ENCODE measurements around the gene HDHD3. TPM values are rescaled to one million over a fixed set of nuclear protein-coding genes. Genes with fewer than 3 reads are reported as not detected.

The HDHD3 gene
- total RNA-seq, 1 donor, result 7.3 TPM

DNA sequence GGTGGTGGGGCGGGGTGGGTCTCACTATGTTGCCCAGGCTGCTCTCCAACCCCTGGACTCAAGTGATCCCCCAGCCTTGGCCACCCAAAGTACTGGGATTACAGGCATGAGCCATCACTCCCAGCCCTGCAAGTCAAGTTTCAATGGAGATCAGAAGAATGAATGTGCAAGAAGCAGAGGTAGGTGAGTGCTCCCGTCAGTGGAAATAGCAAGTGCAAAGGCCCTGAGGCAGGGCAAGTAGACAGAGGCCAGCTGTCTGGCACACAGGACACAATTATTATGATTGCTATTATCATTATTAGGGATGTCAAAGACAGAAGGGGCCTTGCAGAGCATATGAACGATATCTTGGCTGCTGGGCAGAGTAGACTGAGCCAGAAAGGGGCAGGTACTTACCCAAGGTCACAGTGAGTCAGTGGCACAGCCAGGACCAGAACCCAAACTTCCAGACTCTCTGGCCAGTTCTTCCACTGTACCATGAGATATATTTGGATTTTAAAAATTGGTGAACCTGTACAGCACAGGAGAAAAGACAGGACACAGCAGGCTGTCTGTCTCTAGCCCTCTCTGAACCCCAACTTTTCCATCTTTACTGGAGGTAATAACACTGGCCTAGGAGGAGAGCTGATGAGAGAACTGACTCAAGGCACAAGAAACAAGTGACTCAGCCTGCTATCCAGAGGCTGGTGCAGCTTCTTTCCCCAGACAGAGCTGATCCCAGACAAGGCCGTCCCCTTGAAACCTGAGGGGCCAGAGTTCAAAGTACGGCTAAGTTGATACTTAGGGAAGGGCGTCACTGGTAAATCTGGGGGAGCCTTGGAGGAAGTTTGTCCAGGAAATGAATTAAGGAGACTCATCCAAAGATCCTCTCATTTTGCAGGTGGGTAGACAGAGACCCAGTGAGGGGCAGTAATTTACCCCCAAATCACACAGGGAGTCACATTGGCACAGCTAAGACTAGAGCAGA is 1.4 kb downstream of the HDHD3 start:
- DNase-seq (ENCODE audit: low read depth), result no peak
- TF ChIP-seq, protein P1, sequence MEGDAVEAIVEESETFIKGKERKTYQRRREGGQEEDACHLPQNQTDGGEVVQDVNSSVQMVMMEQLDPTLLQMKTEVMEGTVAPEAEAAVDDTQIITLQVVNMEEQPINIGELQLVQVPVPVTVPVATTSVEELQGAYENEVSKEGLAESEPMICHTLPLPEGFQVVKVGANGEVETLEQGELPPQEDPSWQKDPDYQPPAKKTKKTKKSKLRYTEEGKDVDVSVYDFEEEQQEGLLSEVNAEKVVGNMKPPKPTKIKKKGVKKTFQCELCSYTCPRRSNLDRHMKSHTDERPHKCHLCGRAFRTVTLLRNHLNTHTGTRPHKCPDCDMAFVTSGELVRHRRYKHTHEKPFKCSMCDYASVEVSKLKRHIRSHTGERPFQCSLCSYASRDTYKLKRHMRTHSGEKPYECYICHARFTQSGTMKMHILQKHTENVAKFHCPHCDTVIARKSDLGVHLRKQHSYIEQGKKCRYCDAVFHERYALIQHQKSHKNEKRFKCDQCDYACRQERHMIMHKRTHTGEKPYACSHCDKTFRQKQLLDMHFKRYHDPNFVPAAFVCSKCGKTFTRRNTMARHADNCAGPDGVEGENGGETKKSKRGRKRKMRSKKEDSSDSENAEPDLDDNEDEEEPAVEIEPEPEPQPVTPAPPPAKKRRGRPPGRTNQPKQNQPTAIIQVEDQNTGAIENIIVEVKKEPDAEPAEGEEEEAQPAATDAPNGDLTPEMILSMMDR (IDR thresholded peaks at IDR 0.05; ENCODE audit: insufficient read depth, low read depth, low read length), result no peak
- H3K4me3 ChIP-seq (ENCODE audit: low read depth, low read length), result no peak overlapping the region

DNA sequence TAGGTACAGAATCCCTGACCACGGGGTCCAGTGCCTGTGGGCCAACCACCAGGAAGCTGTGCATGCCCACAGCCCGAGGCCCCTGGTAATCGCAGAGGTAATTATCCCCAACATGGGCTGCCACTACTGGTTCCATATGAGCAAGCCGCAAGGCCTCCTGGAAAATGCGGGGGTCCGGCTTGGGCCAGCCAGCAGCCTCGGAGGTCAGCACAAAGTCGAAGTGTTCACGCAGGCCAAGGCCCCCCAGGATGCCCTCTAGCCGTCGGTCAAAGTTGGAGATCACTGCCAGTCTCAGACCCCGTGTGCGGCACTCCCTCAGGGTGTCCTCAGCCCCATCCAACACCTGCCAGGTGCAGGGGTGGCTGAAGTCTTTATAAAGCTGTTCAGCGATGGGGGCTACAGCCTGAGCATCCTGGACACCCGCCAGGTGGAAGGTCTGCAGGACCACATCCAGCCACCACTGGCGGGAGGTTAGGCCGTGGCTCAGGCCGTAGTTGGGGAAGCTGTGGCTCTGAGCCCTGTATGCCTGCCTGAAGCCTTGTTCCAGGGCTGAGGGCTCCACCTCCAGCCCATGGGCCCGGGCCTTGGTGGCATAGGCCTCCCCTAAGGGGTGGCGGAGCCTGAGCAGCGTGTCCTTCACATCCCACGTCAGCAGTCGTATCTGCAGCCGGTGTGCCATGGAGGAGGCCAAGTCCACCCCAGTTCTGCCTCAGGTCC is 3.0 kb downstream of the HDHD3 start:
- H3K4me3 ChIP-seq (ENCODE audit: low read depth, low read length), result no peak overlapping the region
- no peak for DNase-seq (ENCODE audit: low read depth)
- TF ChIP-seq, protein P1 (IDR thresholded peaks at IDR 0.05; ENCODE audit: insufficient read depth, low read depth, low read length), result no peak

DNA sequence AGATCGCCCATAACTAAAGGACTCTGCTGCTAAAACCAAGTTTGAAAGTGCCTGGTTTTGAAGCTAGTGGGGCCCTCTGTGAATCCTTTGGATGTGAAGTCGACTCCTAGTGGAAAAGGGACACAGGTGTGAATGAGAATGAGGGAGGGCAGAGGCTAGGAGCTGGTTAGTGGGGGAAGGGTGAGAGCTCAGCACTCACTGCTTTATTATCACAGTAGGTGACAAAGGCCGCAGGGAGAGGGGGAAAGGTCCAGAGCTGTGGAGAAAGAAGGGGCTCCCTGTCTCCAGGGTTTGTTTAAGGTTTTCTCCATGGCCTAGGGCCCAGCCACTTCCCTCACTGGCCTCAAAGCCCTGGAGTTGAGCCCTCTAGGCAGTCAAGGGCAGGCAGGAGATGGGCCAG is 3.5 kb downstream of the HDHD3 start:
- TF ChIP-seq, protein P1 (IDR thresholded peaks at IDR 0.05; ENCODE audit: insufficient read depth, low read depth, low read length), result no peak
- H3K4me3 ChIP-seq (ENCODE audit: low read depth, low read length), result no peak overlapping the region
- no peak for DNase-seq (ENCODE audit: low read depth)

DNA sequence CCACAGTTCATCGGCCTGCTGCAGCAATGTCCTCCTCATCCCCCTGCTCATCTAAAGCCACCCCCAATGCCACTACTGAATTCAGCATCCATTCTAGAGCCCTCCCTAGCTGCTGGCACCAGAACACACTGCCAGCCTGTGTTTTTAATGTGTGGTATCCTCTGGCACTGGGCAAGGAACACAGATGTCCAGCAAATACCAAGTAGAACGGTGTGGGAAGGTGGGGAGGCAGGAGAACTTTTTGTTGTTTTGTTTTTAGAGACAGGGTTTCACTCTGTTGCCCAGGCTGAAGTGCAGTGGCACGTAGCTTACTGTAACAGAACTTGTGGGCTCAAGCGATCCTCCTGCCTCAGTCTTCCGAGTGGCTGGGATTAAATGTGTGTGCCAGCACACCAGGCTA is 4.7 kb downstream of the HDHD3 start:
- TF ChIP-seq, protein P1 (IDR thresholded peaks at IDR 0.05; ENCODE audit: insufficient read depth, low read depth, low read length), result no peak
- no peak for DNase-seq (ENCODE audit: low read depth)
- no peak overlapping the region for H3K4me3 ChIP-seq (ENCODE audit: low read depth, low read length)

DNA sequence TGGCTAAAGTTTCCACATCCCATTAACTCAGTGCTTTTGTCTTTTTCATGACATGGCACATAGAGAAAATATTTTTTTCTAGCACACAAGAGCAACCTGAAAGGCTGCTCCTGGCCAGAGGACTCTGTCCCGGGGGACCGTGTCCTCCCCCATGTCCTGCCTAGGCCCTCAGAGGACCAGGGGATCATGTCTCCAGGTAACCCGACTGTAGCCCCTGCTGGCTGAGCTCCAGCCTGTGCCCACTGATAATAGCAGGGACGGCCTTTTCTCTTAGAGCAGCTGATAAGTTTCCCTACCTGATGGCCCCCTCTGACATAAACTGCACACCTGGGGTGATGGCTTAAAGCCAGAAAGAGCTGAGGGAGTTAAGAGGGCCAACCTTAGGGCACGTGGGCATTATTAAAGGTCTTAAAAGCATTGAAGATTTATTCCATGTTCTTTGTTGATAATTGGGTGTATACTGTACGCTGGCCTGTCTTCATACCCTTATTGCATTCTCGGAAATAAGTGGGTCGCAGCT is 5.9 kb downstream of the HDHD3 start:
- TF ChIP-seq, protein P1 (IDR thresholded peaks at IDR 0.05; ENCODE audit: insufficient read depth, low read depth, low read length), result no peak
- DNase-seq (ENCODE audit: low read depth), result no peak
- no peak overlapping the region for H3K4me3 ChIP-seq (ENCODE audit: low read depth, low read length)

DNA sequence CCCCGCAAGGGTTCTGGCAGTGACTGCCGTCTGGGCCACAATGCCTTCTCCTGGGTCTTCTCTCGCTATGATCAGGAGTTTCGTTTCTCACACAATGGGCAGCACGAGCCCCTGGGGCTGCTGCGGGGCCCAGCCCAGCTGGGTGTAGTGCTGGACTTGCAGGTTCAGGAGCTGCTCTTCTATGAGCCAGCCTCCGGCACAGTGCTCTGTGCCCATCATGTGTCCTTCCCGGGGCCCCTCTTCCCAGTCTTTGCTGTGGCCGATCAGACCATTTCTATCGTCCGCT is 7.0 kb downstream of the HDHD3 start:
- H3K4me3 ChIP-seq (ENCODE audit: low read depth, low read length), result no peak overlapping the region
- TF ChIP-seq, protein P1 (IDR thresholded peaks at IDR 0.05; ENCODE audit: insufficient read depth, low read depth, low read length), result no peak
- DNase-seq (ENCODE audit: low read depth), result no peak
